Measurements from ENCODE around the gene TSHR. TPM values are rescaled to one million over a fixed set of nuclear protein-coding genes. Genes with fewer than 3 reads are reported as not detected.
A peak's percentile ranks its signal among the peaks of the same experiment; 100 is the strongest.

The TSHR gene
- total RNA-seq, 1 experiment from 2014 or later, result not detected

- H3K36me3 Mint-ChIP-seq, result no peaks in the 10 kb centered on the region
- DNase-seq (ENCODE audit: low spot score), result no peak
- no peak for TF ChIP-seq ATF6 (CRISPR knock-in tag; IDR thresholded peaks at IDR 0.05)
- no peak for TF ChIP-seq TCF7 (CRISPR knock-in tag; IDR thresholded peaks at IDR 0.05; ENCODE audit: low read depth)
- TF ChIP-seq USF2 (CRISPR knock-in tag; IDR thresholded peaks at IDR 0.05), result no peak
- TF ChIP-seq ZNF281 (CRISPR knock-in tag; IDR thresholded peaks at IDR 0.05), result no peak
- TF ChIP-seq, protein P1, sequence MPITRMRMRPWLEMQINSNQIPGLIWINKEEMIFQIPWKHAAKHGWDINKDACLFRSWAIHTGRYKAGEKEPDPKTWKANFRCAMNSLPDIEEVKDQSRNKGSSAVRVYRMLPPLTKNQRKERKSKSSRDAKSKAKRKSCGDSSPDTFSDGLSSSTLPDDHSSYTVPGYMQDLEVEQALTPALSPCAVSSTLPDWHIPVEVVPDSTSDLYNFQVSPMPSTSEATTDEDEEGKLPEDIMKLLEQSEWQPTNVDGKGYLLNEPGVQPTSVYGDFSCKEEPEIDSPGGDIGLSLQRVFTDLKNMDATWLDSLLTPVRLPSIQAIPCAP (CRISPR knock-in tag; IDR thresholded peaks at IDR 0.05), result no peak
- TF ChIP-seq ETV6 (CRISPR knock-in tag; IDR thresholded peaks at IDR 0.05), result no peak
- no peak for TF ChIP-seq HMGXB4 (CRISPR knock-in tag; IDR thresholded peaks at IDR 0.05)
- TF ChIP-seq, protein P2, sequence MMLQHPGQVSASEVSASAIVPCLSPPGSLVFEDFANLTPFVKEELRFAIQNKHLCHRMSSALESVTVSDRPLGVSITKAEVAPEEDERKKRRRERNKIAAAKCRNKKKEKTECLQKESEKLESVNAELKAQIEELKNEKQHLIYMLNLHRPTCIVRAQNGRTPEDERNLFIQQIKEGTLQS (CRISPR knock-in tag; conservative IDR thresholded peaks at IDR 0.05), result no peak
- TF ChIP-seq, protein P3, sequence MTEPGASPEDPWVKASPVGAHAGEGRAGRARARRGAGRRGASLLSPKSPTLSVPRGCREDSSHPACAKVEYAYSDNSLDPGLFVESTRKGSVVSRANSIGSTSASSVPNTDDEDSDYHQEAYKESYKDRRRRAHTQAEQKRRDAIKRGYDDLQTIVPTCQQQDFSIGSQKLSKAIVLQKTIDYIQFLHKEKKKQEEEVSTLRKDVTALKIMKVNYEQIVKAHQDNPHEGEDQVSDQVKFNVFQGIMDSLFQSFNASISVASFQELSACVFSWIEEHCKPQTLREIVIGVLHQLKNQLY (CRISPR knock-in tag; IDR thresholded peaks at IDR 0.05), result no peak
- TF ChIP-seq, protein P4, sequence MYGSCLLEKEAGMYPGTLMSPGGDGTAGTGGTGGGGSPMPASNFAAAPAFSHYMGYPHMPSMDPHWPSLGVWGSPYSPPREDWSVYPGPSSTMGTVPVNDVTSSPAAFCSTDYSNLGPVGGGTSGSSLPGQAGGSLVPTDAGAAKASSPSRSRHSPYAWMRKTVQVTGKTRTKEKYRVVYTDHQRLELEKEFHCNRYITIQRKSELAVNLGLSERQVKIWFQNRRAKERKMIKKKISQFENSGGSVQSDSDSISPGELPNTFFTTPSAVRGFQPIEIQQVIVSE (CRISPR knock-in tag; IDR thresholded peaks at IDR 0.05; ENCODE audit: borderline replicate concordance), result no peak
- no peak for TF ChIP-seq ZNF317 (CRISPR knock-in tag; IDR thresholded peaks at IDR 0.05; ENCODE audit: borderline replicate concordance, low read depth)
- no peak for TF ChIP-seq SOX15 (CRISPR knock-in tag; IDR thresholded peaks at IDR 0.05)
- no peak for TF ChIP-seq ZNF671 (CRISPR knock-in tag; IDR thresholded peaks at IDR 0.05)
- TF ChIP-seq, protein P5, sequence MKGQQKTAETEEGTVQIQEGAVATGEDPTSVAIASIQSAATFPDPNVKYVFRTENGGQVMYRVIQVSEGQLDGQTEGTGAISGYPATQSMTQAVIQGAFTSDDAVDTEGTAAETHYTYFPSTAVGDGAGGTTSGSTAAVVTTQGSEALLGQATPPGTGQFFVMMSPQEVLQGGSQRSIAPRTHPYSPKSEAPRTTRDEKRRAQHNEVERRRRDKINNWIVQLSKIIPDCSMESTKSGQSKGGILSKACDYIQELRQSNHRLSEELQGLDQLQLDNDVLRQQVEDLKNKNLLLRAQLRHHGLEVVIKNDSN (CRISPR knock-in tag; IDR thresholded peaks at IDR 0.05), result no peak
- no peak for TF ChIP-seq ZSCAN18 (CRISPR knock-in tag; IDR thresholded peaks at IDR 0.05)
- no peak for TF ChIP-seq TP53 (CRISPR knock-in tag; IDR thresholded peaks at IDR 0.05)
- TF ChIP-seq, protein P6, sequence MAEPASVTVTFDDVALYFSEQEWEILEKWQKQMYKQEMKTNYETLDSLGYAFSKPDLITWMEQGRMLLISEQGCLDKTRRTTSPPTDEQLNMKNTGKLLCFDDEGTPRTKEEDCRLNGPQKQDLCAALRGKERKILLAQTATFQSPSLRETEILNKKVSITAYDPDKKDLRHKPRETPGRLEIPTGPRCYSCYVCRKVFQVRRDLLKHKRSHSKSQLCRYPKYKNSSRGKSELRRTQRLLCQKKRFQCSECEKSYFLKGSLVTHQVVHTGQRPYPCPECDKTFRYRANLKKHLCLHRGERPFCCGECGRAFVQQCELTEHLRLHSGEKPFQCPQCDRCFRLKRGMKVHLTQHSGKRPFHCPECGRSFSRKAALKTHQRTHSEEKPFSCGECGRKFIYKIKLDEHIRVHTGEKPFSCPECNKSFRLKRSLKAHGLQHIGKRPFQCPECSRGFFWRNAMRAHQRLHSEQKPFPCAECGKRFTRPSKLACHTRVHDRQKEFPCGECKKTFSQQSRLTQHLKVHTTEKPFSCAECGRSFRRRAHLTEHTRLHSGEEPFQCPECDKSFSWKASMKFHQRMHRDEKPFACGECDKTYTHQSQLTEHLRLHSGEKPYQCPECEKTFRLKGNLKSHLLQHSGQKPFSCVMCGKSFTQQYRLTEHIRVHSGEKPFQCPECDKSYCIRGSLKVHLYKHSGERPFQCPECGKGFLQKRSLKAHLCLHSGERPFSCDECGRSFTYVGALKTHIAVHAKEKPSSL (CRISPR knock-in tag; conservative IDR thresholded peaks at IDR 0.05), result no peak
Measured at GRCh38 chr14:80977221-80977620, 21.8 kb downstream of the TSHR start.

More at GRCh38 chr14:80977221-80977620, 21.8 kb downstream of the TSHR start:
- Mint-ChIP-seq H3K27ac (no peak overlapping the region), H3K27me3 (ENCODE audit: low read depth) (no peaks in the 10 kb centered on the region), H3K4me1 (no peaks in the 10 kb centered on the region), H3K9me3 (no peaks in the 10 kb centered on the region), H3K4me3 (no peak overlapping the region)
- ChIA-PET CTCF (interaction anchor here (0.9 to 4.5 kb wide), 2 partner anchors 9 to 10 kb away, joined by 3 to 25 read pairs; no protein-coding TSS in a partner anchor), POLR2A (no interaction called here)
- peak; percentile 96 for ATAC-seq
